Endodermal cell (in vitro differentiated cells): ENCODE results near the gene C1QTNF3. TPM values are rescaled to one million over a fixed set of nuclear protein-coding genes. Genes with fewer than 3 reads are reported as not detected.

ENCODE experiments used
- DNase-seq: peaks from one replicate; pipeline ENCODE4 v3.0.0-alpha.2; 2017
- H3K27ac ChIP-seq: 2 replicates; pipeline ENCODE4 v1.5.1; 2013; ENCODE audit warnings: mild to moderate bottlenecking, low read depth, low read length, moderate library complexity
- H3K27me3 ChIP-seq: 2 replicates; pipeline ENCODE4 v1.6.1; 2013; ENCODE audit warnings: mild to moderate bottlenecking, low read length, moderate library complexity; ENCODE audit not compliant: insufficient read depth, control insufficient read depth, poor library complexity, severe bottlenecking
- H3K36me3 ChIP-seq: 2 replicates; pipeline ENCODE4 v1.7.0; 2013; ENCODE audit warnings: mild to moderate bottlenecking, low read length, moderate library complexity; ENCODE audit not compliant: control insufficient read depth, insufficient read depth
- H3K4me1 ChIP-seq: one replicate; pipeline ENCODE4 v1.7.0; 2013; ENCODE audit warnings: low read length; ENCODE audit not compliant: control insufficient read depth, insufficient read depth
- H3K4me3 ChIP-seq: 2 replicates; pipeline ENCODE4 v1.5.1; 2013; ENCODE audit warnings: mild to moderate bottlenecking, low read length, moderate library complexity
- H3K9ac ChIP-seq: 2 replicates; pipeline ENCODE4 v1.6.1; 2013; ENCODE audit warnings: mild to moderate bottlenecking, low read length, moderate library complexity; ENCODE audit not compliant: poor library complexity, severe bottlenecking; ENCODE audit errors: extremely low read depth
- H3K9me3 ChIP-seq: 2 replicates; pipeline ENCODE4 v1.6.1; 2013; ENCODE audit warnings: mild to moderate bottlenecking, low read length, moderate library complexity; ENCODE audit not compliant: control insufficient read depth
- H3K27ac Mint-ChIP-seq: 2 replicates; pipeline ENCODE4 v1.8.0; 2020; ENCODE audit warnings: mixed read lengths
- H3K27me3 Mint-ChIP-seq: 2 replicates; pipeline ENCODE4 v1.8.0; 2021; ENCODE audit warnings: mild to moderate bottlenecking, mixed read lengths; ENCODE audit not compliant: insufficient read depth
- H3K36me3 Mint-ChIP-seq: 2 replicates; pipeline ENCODE4 v1.8.0; 2020; ENCODE audit warnings: low read depth, mixed read lengths
- H3K4me1 Mint-ChIP-seq: 2 replicates; pipeline ENCODE4 v1.8.0; 2020; ENCODE audit warnings: mixed read lengths
- H3K4me3 Mint-ChIP-seq: 2 replicates; pipeline ENCODE4 v1.8.0; 2020; ENCODE audit warnings: mild to moderate bottlenecking, moderate library complexity, mixed read lengths
- H3K9me3 Mint-ChIP-seq: 2 replicates; pipeline ENCODE4 v1.8.0; 2020; ENCODE audit warnings: mild to moderate bottlenecking, mixed read lengths
- WGBS, 2 experiments: methylation state at CpG; one replicate each; pipeline versions ENCODE4 v1.1.5 to v1.1.7; 2013; ENCODE audit warnings: missing lambda C conversion rate in 2 of 2, mixed read lengths in 1 of 2; ENCODE audit not compliant: insufficient coverage in 1 of 2, insufficient read length in 1 of 2; 5-methylcytosine and 5-hydroxymethylcytosine counted together
- total RNA-seq, 2 donors: library from RNA; stranded (reverse); fragmentation: NEBNext Ultra II Directional in 1 of 2; extraction: Animal tissue kit (Norgen Biotek cat#: 25700) in 1 of 2; gene quantifications; 2 replicates in 1 of 2; 3 replicates in 1 of 2; pipeline ENCODE4 v1.2.1, GENCODE V29; 2021
- TF ChIP-seq, protein P1 (sequence below): fragments of 200-600 bp; sonication (generic); conservative IDR thresholded peaks from 2 replicates; pipeline ENCODE4 v1.5.0; 2021; ENCODE audit warnings: antibody characterized with exemption, mild to moderate bottlenecking

C1QTNF3 gene
- total RNA-seq, 2 donors from 2014 or later = 5.0 to 7.2 TPM

- H3K9me3 Mint-ChIP-seq = no peaks in the 10 kb centered on the region
- no peak overlapping the region for H3K4me3 ChIP-seq
- no peak overlapping the region for H3K27ac ChIP-seq
- peaks cover 7% of the 10 kb centered on the region for H3K4me1 ChIP-seq
- TF ChIP-seq, protein P1, sequence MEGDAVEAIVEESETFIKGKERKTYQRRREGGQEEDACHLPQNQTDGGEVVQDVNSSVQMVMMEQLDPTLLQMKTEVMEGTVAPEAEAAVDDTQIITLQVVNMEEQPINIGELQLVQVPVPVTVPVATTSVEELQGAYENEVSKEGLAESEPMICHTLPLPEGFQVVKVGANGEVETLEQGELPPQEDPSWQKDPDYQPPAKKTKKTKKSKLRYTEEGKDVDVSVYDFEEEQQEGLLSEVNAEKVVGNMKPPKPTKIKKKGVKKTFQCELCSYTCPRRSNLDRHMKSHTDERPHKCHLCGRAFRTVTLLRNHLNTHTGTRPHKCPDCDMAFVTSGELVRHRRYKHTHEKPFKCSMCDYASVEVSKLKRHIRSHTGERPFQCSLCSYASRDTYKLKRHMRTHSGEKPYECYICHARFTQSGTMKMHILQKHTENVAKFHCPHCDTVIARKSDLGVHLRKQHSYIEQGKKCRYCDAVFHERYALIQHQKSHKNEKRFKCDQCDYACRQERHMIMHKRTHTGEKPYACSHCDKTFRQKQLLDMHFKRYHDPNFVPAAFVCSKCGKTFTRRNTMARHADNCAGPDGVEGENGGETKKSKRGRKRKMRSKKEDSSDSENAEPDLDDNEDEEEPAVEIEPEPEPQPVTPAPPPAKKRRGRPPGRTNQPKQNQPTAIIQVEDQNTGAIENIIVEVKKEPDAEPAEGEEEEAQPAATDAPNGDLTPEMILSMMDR = no peak
- peaks cover 5% of the 10 kb centered on the region for H3K36me3 Mint-ChIP-seq
- H3K27me3 ChIP-seq = no peaks in the 10 kb centered on the region
- 92 to 97% methylated on average over 3 of the region's 3 CpGs for WGBS, 2 experiments
- no peak overlapping the region for H3K9ac ChIP-seq
- H3K36me3 ChIP-seq = no peaks in the 10 kb centered on the region
- DNase-seq = no peak
- H3K9me3 ChIP-seq = no peaks in the 10 kb centered on the region
- no peaks in the 10 kb centered on the region for H3K27me3 Mint-ChIP-seq
- peaks cover 5% of the 10 kb centered on the region for H3K4me1 Mint-ChIP-seq
- H3K27ac Mint-ChIP-seq = no peak overlapping the region
- H3K4me3 Mint-ChIP-seq = no peak overlapping the region
Measured at GRCh38 chr5:34045023-34045422, 2.0 kb upstream of the C1QTNF3 start.

DNA sequence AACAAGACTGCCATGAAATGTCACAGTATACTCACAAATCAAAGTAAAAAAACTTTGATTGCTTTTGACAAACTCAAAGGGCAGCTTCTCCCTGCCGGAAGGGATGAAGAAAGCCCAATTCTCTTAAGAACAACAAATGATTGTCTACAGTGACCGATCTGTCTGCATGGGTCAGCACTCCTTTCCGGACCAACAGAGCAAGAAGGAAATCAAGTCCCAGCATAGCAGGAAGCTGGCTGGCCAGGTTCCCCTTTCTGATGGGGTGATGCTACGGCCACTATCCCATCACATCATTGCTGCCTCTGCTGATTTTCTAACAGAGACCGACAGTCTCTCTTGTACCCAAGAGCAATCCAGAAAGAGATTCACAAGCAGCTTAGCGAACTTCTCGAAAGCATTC lies 692 bp downstream of the C1QTNF3 start:
- WGBS, 2 experiments = 88 to 92% methylated on average over 6 to 7 of the region's 7 CpGs
- Mint-ChIP-seq H3K4me1 (peaks cover 1% of the 10 kb centered on the region), H3K4me3 (no peak overlapping the region), H3K9me3 (no peaks in the 10 kb centered on the region), H3K27ac (no peak overlapping the region), H3K36me3 (no peaks in the 10 kb centered on the region), H3K27me3 (no peaks in the 10 kb centered on the region)
- Histone ChIP-seq H3K36me3 (no peaks in the 10 kb centered on the region), H3K9ac (no peak overlapping the region), H3K9me3 (no peaks in the 10 kb centered on the region), H3K4me3 (no peak overlapping the region), H3K27ac (no peak overlapping the region), H3K4me1 (peaks cover 3% of the 10 kb centered on the region), H3K27me3 (no peaks in the 10 kb centered on the region)
- TF ChIP-seq, protein P1 = no peak
- DNase-seq = no peak

DNA sequence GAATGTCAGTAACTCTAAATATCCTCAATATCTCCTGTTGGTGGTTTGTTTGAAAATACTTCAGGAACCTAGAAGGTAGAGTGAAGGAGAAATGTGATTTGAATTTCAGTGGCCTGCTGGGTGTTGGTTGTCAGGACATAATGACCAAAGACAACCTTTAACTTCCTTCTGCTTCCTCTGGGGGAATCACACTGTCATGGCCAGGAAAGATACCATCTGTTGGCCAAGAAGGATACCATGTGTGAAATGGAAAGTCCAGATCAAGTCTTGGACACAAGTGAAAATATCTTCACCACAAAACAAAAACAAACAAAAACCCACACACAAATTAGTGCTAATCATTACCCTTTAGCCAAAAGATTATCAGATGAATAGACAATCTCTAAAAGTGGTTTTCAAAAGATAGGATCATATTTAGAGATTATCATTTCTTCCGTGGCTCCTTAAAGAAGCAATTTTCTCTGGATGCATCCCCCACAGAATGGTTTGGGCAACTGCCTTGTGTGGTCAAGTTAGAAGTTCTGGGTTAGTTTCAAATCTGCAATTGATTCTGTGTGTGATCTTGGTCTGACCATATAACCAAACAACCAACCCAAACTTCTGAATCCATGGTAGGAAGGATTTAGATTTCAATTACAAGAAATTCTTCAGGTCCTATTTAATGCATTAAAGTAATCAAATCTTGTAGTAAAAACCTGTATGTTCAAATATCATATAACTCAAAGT lies 1.6 kb downstream of the C1QTNF3 start:
- Histone ChIP-seq H3K4me1 (peaks cover 3% of the 10 kb centered on the region), H3K4me3 (no peak overlapping the region), H3K9me3 (no peaks in the 10 kb centered on the region), H3K27ac (no peak overlapping the region), H3K27me3 (no peaks in the 10 kb centered on the region), H3K36me3 (no peaks in the 10 kb centered on the region), H3K9ac (no peak overlapping the region)
- Mint-ChIP-seq H3K36me3 (no peaks in the 10 kb centered on the region), H3K9me3 (no peaks in the 10 kb centered on the region), H3K4me1 (peaks cover 1% of the 10 kb centered on the region), H3K27ac (no peak overlapping the region), H3K4me3 (no peak overlapping the region), H3K27me3 (no peaks in the 10 kb centered on the region)
- TF ChIP-seq, protein P1 = peak; percentile 26
- 88 to 95% methylated on average over 1 of the region's 1 CpG for WGBS, 2 experiments
- no peak for DNase-seq
